Measurements from ENCODE around the gene DLGAP1. TPM values are rescaled to one million over a fixed set of nuclear protein-coding genes. Genes with fewer than 3 reads are reported as not detected.

Gene DLGAP1
- total RNA-seq, 1 experiment from 2014 or later, result not detected

DNA sequence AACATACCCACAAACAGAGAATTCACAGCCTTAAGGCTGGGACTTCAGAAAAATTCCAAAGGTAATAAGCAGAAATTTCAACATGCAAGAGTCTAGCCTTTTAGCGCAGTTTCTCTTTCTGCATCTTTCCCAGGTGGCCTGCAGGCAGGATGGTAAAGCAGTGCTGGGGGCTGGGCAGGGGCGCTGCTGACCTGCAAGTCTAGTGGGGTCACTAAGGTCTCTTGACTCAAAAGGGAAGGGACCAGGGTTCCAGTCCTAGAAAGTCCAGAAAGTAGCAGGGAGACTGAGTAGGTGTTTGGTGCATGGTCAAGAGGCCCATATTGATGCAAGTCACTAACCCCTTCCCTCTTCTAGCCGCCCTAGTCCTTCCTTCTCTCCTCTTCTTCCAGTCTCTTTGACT is 835.9 kb downstream of the DLGAP1 start:
- CTCF ChIA-PET, result no interaction called here
- no peak for TF ChIP-seq CTCF (IDR thresholded peaks at IDR 0.05; ENCODE audit: unreplicated experiment)
- no peak overlapping the region for H3K4me3 Mint-ChIP-seq (ENCODE audit: unreplicated experiment)
- H3K4me1 Mint-ChIP-seq (ENCODE audit: insufficient read depth, unreplicated experiment), result peaks cover 20% of the 10 kb centered on the region
- intact Hi-C loops (cut with micrococcal nuclease), result no loop called here
- BruUV-seq (replicated peaks), result no TSS peak
- H3K27me3 Mint-ChIP-seq (ENCODE audit: insufficient read depth, unreplicated experiment), result no peaks in the 10 kb centered on the region
- POLR2A ChIA-PET, result interaction anchor here (0.7 kb wide), 2 partner anchors 14 to 21 kb away, joined by 3 read pairs; no protein-coding TSS in a partner anchor
- no peak for DNase-seq (ENCODE audit: unreplicated experiment)
- no peaks in the 10 kb centered on the region for H3K36me3 Mint-ChIP-seq (ENCODE audit: insufficient read depth, unreplicated experiment)
- no peak overlapping the region for H3K27ac Mint-ChIP-seq (ENCODE audit: low read depth, unreplicated experiment)
- H3K9me3 Mint-ChIP-seq (ENCODE audit: unreplicated experiment), result no peaks in the 10 kb centered on the region

DNA sequence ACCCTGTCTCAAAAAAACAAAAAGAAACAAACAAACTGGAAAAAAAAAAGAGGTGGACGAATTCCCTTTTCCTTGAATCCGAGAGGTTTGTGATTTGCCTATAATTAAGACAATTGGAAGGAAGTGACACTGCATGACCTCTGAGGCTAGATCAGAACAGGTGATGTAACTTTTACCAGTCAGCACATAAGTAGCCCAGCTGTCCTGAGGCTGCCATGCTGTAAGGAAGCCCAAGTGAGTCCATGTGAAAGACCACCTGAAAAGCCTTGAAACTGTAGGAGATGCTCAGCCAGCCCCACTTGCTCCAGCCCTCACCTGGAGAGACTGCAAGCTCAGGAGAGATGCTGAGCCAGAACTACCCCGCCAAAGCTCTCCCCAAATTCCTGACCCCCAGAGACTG is 838.4 kb downstream of the DLGAP1 start:
- no peak for TF ChIP-seq CTCF (IDR thresholded peaks at IDR 0.05; ENCODE audit: unreplicated experiment)
- intact Hi-C loops (cut with micrococcal nuclease), result no loop called here
- CTCF ChIA-PET, result no interaction called here
- H3K4me3 Mint-ChIP-seq (ENCODE audit: unreplicated experiment), result no peak overlapping the region
- POLR2A ChIA-PET, result interaction anchor here (0.8 to 1.4 kb wide), 3 partner anchors 11 to 48 kb away, joined by 3 to 4 read pairs (median 3); no protein-coding TSS in a partner anchor
- H3K9me3 Mint-ChIP-seq (ENCODE audit: unreplicated experiment), result no peaks in the 10 kb centered on the region
- no peak overlapping the region for H3K27ac Mint-ChIP-seq (ENCODE audit: low read depth, unreplicated experiment)
- DNase-seq (ENCODE audit: unreplicated experiment), result no peak
- no TSS peak for BruUV-seq (replicated peaks)
- H3K27me3 Mint-ChIP-seq (ENCODE audit: insufficient read depth, unreplicated experiment), result no peaks in the 10 kb centered on the region
- no peaks in the 10 kb centered on the region for H3K36me3 Mint-ChIP-seq (ENCODE audit: insufficient read depth, unreplicated experiment)
- no peaks in the 10 kb centered on the region for H3K4me1 Mint-ChIP-seq (ENCODE audit: insufficient read depth, unreplicated experiment)

GRCh38 chr18:3616142-3616541 is 839.0 kb downstream of the DLGAP1 start:
- BruUV-seq (replicated peaks), result no TSS peak
- CTCF ChIA-PET, result no interaction called here
- no peaks in the 10 kb centered on the region for H3K4me1 Mint-ChIP-seq (ENCODE audit: insufficient read depth, unreplicated experiment)

DNA sequence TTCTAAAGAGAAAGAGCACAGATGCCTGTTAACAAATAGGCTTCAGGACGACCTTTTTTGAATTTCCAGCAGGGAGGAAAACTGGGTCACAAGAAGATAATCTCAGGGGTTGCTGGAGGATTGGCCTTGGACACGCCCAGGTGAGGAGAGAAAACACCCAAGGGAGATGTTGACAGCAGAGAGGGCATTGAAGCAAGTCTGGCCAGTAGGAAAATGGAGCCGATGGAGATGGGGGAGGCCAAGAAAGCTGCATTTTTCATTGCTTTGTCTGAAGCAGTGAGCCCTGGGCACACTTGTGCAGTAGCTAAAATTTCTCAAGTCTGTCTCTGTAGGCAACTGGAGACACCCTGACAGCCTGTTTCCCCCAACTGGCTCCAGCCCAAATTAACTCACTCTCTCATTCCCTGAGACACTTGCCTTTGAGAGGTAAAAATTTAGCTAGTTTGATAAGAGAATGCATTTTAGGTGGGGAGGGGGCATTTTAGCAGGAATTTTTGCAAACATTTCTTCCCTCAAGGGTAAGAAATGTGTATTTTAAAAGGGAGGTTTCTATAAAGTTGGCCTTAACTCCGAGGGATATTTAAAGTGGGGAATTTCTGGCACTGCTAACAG is 839.6 kb downstream of the DLGAP1 start:
- peaks cover 3% of the 10 kb centered on the region for H3K36me3 Mint-ChIP-seq (ENCODE audit: insufficient read depth, unreplicated experiment)
- no peak for TF ChIP-seq CTCF (IDR thresholded peaks at IDR 0.05; ENCODE audit: unreplicated experiment)
- no peaks in the 10 kb centered on the region for H3K27me3 Mint-ChIP-seq (ENCODE audit: insufficient read depth, unreplicated experiment)
- ChIA-PET POLR2A (interaction anchor here (1.1 to 1.2 kb wide), 2 partner anchors 9 to 11 kb away, joined by 3 to 6 read pairs; no protein-coding TSS in a partner anchor), CTCF (no interaction called here)
- no peaks in the 10 kb centered on the region for H3K4me1 Mint-ChIP-seq (ENCODE audit: insufficient read depth, unreplicated experiment)
- H3K9me3 Mint-ChIP-seq (ENCODE audit: unreplicated experiment), result no peaks in the 10 kb centered on the region
- no peak for DNase-seq (ENCODE audit: unreplicated experiment)
- H3K4me3 Mint-ChIP-seq (ENCODE audit: unreplicated experiment), result no peak overlapping the region
- H3K27ac Mint-ChIP-seq (ENCODE audit: low read depth, unreplicated experiment), result no peak overlapping the region
- BruUV-seq (replicated peaks), result no TSS peak
- intact Hi-C loops (cut with micrococcal nuclease), result no loop called here

More at GRCh38 chr18:3616142-3616541, 839.0 kb downstream of the DLGAP1 start:
- Mint-ChIP-seq H3K27me3 (ENCODE audit: insufficient read depth, unreplicated experiment) (no peaks in the 10 kb centered on the region), H3K27ac (ENCODE audit: low read depth, unreplicated experiment) (no peak overlapping the region), H3K4me3 (ENCODE audit: unreplicated experiment) (no peak overlapping the region), H3K36me3 (ENCODE audit: insufficient read depth, unreplicated experiment) (no peaks in the 10 kb centered on the region), H3K9me3 (ENCODE audit: unreplicated experiment) (no peaks in the 10 kb centered on the region)
- intact Hi-C loops (cut with micrococcal nuclease), result no loop called here
- no peak for TF ChIP-seq CTCF (IDR thresholded peaks at IDR 0.05; ENCODE audit: unreplicated experiment)
- DNase-seq (ENCODE audit: unreplicated experiment), result no peak
- POLR2A ChIA-PET, result interaction anchor here (1.1 kb wide), 1 partner anchor 12 kb away, joined by 3 read pairs; no protein-coding TSS in a partner anchor
